WTC11 (cell line): ENCODE data around the gene CD300LD. TPM values are rescaled to one million over a fixed set of nuclear protein-coding genes. Genes with fewer than 3 reads are reported as not detected.

Source experiments
- ATAC-seq: fragments of 200-7000 bp; cut with Tn5 transposase; 2 replicates; pipeline ENCODE4 v1.10.0; 2021; ENCODE audit warnings: mild to moderate bottlenecking, moderate library complexity
- CTCF ChIA-PET: fragments of 300-600 bp; sonication (Branson Sonifier 250); formaldehyde crosslinking; loops from one replicate; lab custom pipeline; 2021; ENCODE audit warnings: antibody characterized with exemption; lab: Charles Lee
- POLR2A ChIA-PET: fragments of 350-600 bp; sonication (Branson Sonifier 250); formaldehyde crosslinking; loops from one replicate; lab custom pipeline; 2021; ENCODE audit warnings: antibody characterized with exemption; lab: Charles Lee
- DNase-seq: peaks from one replicate; pipeline ENCODE4 v3.0.0; 2021; ENCODE audit warnings: low spot score
- H3K27ac Mint-ChIP-seq: 2 replicates; pipeline ENCODE4 v1.8.0; 2021; ENCODE audit warnings: mixed read lengths
- H3K27me3 Mint-ChIP-seq: 2 replicates; pipeline ENCODE4 v1.8.0; 2021; ENCODE audit warnings: low read depth, mild to moderate bottlenecking, moderate library complexity, mixed read lengths
- H3K36me3 Mint-ChIP-seq: 2 replicates; pipeline ENCODE4 v1.8.0; 2021; ENCODE audit warnings: mixed read lengths
- H3K4me1 Mint-ChIP-seq: 2 replicates; pipeline ENCODE4 v1.8.0; 2022; ENCODE audit warnings: mixed read lengths
- H3K4me3 Mint-ChIP-seq: 2 replicates; pipeline ENCODE4 v1.8.0; 2021; ENCODE audit warnings: mild to moderate bottlenecking, moderate library complexity, mixed read lengths
- H3K9me3 Mint-ChIP-seq: 2 replicates; pipeline ENCODE4 v1.8.0; 2021; ENCODE audit warnings: mixed read lengths
- ATF1 ChIP-seq: sonication (generic); formaldehyde crosslinking; IDR thresholded peaks from 2 replicates; pipeline ENCODE4 v1.8.1; 2023; ENCODE audit warnings: mild to moderate bottlenecking, moderate library complexity, missing genetic modification reagents
- CREB1 ChIP-seq: sonication (generic); formaldehyde crosslinking; IDR thresholded peaks from 2 replicates; pipeline ENCODE4 v1.8.0; 2023; ENCODE audit warnings: mild to moderate bottlenecking, missing genetic modification reagents
- ERG ChIP-seq: fragments of 250-450 bp; sonication (Bioruptor Pico); IDR thresholded peaks from 2 replicates; pipeline ENCODE4 v1.8.0; 2021; ENCODE audit warnings: mild to moderate bottlenecking
- ESRRA ChIP-seq: sonication (generic); formaldehyde crosslinking; IDR thresholded peaks from 2 replicates; pipeline ENCODE4 v1.8.1; 2022; ENCODE audit warnings: mild to moderate bottlenecking, missing genetic modification reagents, borderline replicate concordance
- JAZF1 ChIP-seq: fragments of 250-450 bp; sonication (Bioruptor Pico); IDR thresholded peaks from 2 replicates; pipeline ENCODE4 v1.9.0; 2021; ENCODE audit warnings: moderate library complexity, mild to moderate bottlenecking, inconsistent platforms
- KAT7 ChIP-seq: sonication (generic); formaldehyde crosslinking; IDR thresholded peaks from 2 replicates; pipeline ENCODE4 v1.8.1; 2023; ENCODE audit warnings: missing genetic modification reagents, mild to moderate bottlenecking, borderline replicate concordance
- MLX ChIP-seq: sonication (generic); formaldehyde crosslinking; IDR thresholded peaks from 2 replicates; pipeline ENCODE4 v1.8.1; 2023; ENCODE audit warnings: mild to moderate bottlenecking, missing genetic modification reagents, moderate library complexity
- MYBL2 ChIP-seq: sonication (generic); formaldehyde crosslinking; IDR thresholded peaks from 2 replicates; pipeline ENCODE4 v1.8.1; 2023; ENCODE audit warnings: mild to moderate bottlenecking, moderate library complexity, missing genetic modification reagents
- NFATC4 ChIP-seq: fragments of 250-450 bp; sonication (Bioruptor Pico); IDR thresholded peaks from 2 replicates; pipeline ENCODE4 v1.9.0; 2021; ENCODE audit warnings: mild to moderate bottlenecking
- NR3C1 ChIP-seq: sonication (generic); formaldehyde crosslinking; conservative IDR thresholded peaks from 2 replicates; pipeline ENCODE4 v1.8.1; 2023; ENCODE audit warnings: low read depth, mild to moderate bottlenecking, missing genetic modification reagents
- RELA ChIP-seq: sonication (generic); formaldehyde crosslinking; IDR thresholded peaks from 2 replicates; pipeline ENCODE4 v1.8.1; 2022; ENCODE audit warnings: missing genetic modification reagents, mild to moderate bottlenecking, borderline replicate concordance
- SMAD3 ChIP-seq: sonication (generic); formaldehyde crosslinking; IDR thresholded peaks from 2 replicates; pipeline ENCODE4 v1.8.0; 2022; ENCODE audit warnings: missing genetic modification reagents, mild to moderate bottlenecking, borderline replicate concordance
- TCF7 ChIP-seq: sonication (generic); formaldehyde crosslinking; IDR thresholded peaks from 2 replicates; pipeline ENCODE4 v1.8.0; 2022; ENCODE audit warnings: mild to moderate bottlenecking, low read depth, missing genetic modification reagents, moderate library complexity
- TEAD1 ChIP-seq: sonication (generic); formaldehyde crosslinking; IDR thresholded peaks from 2 replicates; pipeline ENCODE4 v1.8.0; 2022; ENCODE audit warnings: mild to moderate bottlenecking, missing genetic modification reagents
- TEAD4 ChIP-seq: sonication (generic); formaldehyde crosslinking; IDR thresholded peaks from 2 replicates; pipeline ENCODE4 v1.8.0; 2022; ENCODE audit warnings: mild to moderate bottlenecking, missing genetic modification reagents
- ZNF121 ChIP-seq: sonication (generic); formaldehyde crosslinking; IDR thresholded peaks from 2 replicates; pipeline ENCODE4 v1.8.0; 2023; ENCODE audit warnings: missing genetic modification reagents
- ZNF396 ChIP-seq: fragments of 250-450 bp; sonication (Bioruptor Pico); IDR thresholded peaks from 2 replicates; pipeline ENCODE4 v1.8.0; 2021; ENCODE audit warnings: mild to moderate bottlenecking, moderate library complexity, borderline replicate concordance
- ZNF425 ChIP-seq: fragments of 250-450 bp; sonication (Bioruptor Pico); conservative IDR thresholded peaks from 2 replicates; pipeline ENCODE4 v1.9.0; 2021; ENCODE audit warnings: mild to moderate bottlenecking
- ZNF671 ChIP-seq: fragments of 250-450 bp; sonication (Bioruptor Pico); IDR thresholded peaks from 2 replicates; pipeline ENCODE4 v1.8.0; 2021; ENCODE audit warnings: mild to moderate bottlenecking
- total RNA-seq: library from RNA; stranded (reverse); gene quantifications from 3 replicates; pipeline ENCODE4 v1.2.3, GENCODE V29; 2021
- TF ChIP-seq, protein P1 (sequence below): sonication (generic); formaldehyde crosslinking; IDR thresholded peaks from 2 replicates; pipeline ENCODE4 v1.8.1; 2022; ENCODE audit warnings: low read depth, missing genetic modification reagents, borderline replicate concordance
- TF ChIP-seq, protein P2 (sequence below): sonication (generic); formaldehyde crosslinking; IDR thresholded peaks from 2 replicates; pipeline ENCODE4 v1.8.0; 2023; ENCODE audit warnings: missing genetic modification reagents

CD300LD gene
- total RNA-seq, 1 experiment from 2014 or later: not detected

- Mint-ChIP-seq H3K36me3 (no peaks in the 10 kb centered on the region), H3K9me3 (peaks cover 10% of the 10 kb centered on the region), H3K4me1 (peaks cover 6% of the 10 kb centered on the region)
- ATAC-seq (peak; percentile 39; the same call in 1 of the 2 replicates), DNase-seq (no peak)
- no peak for TF ChIP-seq NFATC4
- no peak for TF ChIP-seq ZNF425 (CRISPR knock-in tag)
- TF ChIP-seq, all 79 proteins: peak for 0
- ChIA-PET CTCF (interaction anchor here (0.6 to 1.0 kb wide), 6 partner anchors 19 to 172 kb away, joined by 3 to 5 read pairs (median 3); partner anchors contain the start of gene CD300LD), POLR2A (no interaction called here)
- Mint-ChIP-seq H3K27ac (no peak overlapping the region), H3K27me3 (peaks cover 14% of the 10 kb centered on the region), H3K4me3 (no peak overlapping the region)
Measured at GRCh38 chr17:74573169-74573568, 18.9 kb downstream of the CD300LD start.

GRCh38 chr17:74571621-74572270, 20.3 kb downstream of the CD300LD start:
- Mint-ChIP-seq H3K9me3 (peaks cover 10% of the 10 kb centered on the region), H3K27ac (no peak overlapping the region), H3K36me3 (no peaks in the 10 kb centered on the region), H3K4me1 (peaks cover 6% of the 10 kb centered on the region), H3K4me3 (no peak overlapping the region), H3K27me3 (peaks cover 14% of the 10 kb centered on the region)
- ChIA-PET POLR2A (no interaction called here), CTCF (interaction anchor here (1.1 kb wide), 1 partner anchor 166 kb away, joined by 3 read pairs; the partner anchor contains the start of gene RAB37)
- TF ChIP-seq ZNF121 (CRISPR knock-in tag) (no peak), JAZF1 (no peak), ZNF671 (CRISPR knock-in tag) (no peak), ATF1 (no peak), ERG (CRISPR knock-in tag) (no peak), ZNF396 (no peak), TEAD1 (CRISPR knock-in tag) (no peak), RELA (CRISPR knock-in tag) (no peak), SMAD3 (CRISPR knock-in tag) (no peak), ESRRA (CRISPR knock-in tag) (no peak)
- ATAC-seq (no peak), DNase-seq (no peak)

- no peaks in the 10 kb centered on the region for H3K36me3 Mint-ChIP-seq
Measured at GRCh38 chr17:74569020-74570003, 22.8 kb downstream of the CD300LD start.

More at GRCh38 chr17:74569020-74570003, 22.8 kb downstream of the CD300LD start:
- Mint-ChIP-seq H3K4me1 (peaks cover 4% of the 10 kb centered on the region; the same call in 1 of the 2 replicates), H3K9me3 (peaks cover 8% of the 10 kb centered on the region; the same call in 1 of the 2 replicates), H3K27ac (no peak overlapping the region; the same call in 1 of the 2 replicates), H3K4me3 (no peak overlapping the region)
- ChIA-PET POLR2A (no interaction called here), CTCF (interaction anchor here (0.8 to 1.4 kb wide), 3 partner anchors 88 to 208 kb away, joined by 3 to 5 read pairs (median 4); partner anchors contain the start of gene BTBD17)
- no peak for ATAC-seq
- no peak for TF ChIP-seq NR3C1 (CRISPR knock-in tag)
- TF ChIP-seq TCF7: no peak
- TF ChIP-seq TEAD4 (CRISPR knock-in tag): no peak
- no peak for TF ChIP-seq MLX (CRISPR knock-in tag)
- TF ChIP-seq KAT7 (CRISPR knock-in tag): no peak
- TF ChIP-seq, protein P1, sequence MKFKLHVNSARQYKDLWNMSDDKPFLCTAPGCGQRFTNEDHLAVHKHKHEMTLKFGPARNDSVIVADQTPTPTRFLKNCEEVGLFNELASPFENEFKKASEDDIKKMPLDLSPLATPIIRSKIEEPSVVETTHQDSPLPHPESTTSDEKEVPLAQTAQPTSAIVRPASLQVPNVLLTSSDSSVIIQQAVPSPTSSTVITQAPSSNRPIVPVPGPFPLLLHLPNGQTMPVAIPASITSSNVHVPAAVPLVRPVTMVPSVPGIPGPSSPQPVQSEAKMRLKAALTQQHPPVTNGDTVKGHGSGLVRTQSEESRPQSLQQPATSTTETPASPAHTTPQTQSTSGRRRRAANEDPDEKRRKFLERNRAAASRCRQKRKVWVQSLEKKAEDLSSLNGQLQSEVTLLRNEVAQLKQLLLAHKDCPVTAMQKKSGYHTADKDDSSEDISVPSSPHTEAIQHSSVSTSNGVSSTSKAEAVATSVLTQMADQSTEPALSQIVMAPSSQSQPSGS (CRISPR knock-in tag): no peak
- no peak for TF ChIP-seq CREB1
- TF ChIP-seq, protein P2, sequence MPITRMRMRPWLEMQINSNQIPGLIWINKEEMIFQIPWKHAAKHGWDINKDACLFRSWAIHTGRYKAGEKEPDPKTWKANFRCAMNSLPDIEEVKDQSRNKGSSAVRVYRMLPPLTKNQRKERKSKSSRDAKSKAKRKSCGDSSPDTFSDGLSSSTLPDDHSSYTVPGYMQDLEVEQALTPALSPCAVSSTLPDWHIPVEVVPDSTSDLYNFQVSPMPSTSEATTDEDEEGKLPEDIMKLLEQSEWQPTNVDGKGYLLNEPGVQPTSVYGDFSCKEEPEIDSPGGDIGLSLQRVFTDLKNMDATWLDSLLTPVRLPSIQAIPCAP (CRISPR knock-in tag): no peak
- no peak for TF ChIP-seq MYBL2 (CRISPR knock-in tag)
- TF ChIP-seq, all 79 proteins: peak for 0
- peaks cover 9% of the 10 kb centered on the region for H3K27me3 Mint-ChIP-seq
- DNase-seq: no peak
